ENCODE data around the gene RPS15A.
"Not testable (repeated sequence)": the region's sequence is repeated elsewhere in the genome, so short reads cannot be mapped to it uniquely, and the experiment has no call there.

RPS15A gene

DNA sequence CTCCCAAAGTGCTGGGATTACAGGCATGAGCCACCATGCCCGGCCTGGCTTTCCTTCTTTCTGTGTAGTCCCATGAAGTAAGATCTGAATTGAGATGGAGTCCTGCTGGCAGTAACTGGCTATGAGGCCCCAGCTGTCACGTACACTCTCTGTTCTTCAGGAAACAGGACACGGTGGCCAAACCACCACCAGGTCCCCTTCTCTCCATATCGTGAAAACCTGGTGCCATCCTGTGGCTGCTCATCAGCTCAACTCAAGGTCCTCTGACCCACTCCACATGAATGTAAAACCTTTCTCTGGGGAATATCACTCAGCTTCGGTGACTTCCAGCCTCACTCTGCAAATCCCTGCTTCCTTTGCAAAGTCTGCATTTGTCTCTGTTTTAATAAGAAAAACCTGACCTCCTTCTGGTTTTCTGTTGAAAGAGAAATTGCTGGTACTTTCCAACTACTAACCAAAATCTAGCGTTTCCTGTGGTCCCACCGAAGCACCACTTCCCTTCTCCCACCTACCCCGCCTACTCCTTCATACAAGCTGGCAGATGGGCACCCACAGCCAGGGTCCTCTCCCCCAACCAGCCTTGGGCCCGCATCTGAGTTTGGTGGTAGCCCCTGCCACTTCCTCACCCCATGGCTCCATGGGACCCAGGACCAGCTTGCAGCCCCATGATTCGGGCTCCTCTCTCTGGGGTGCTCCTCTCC lies 32.0 kb downstream of the RPS15A start:
- not testable (repeated sequence) for FAIRE-seq; DNase-seq (ENCODE audit: low spot score)

DNA sequence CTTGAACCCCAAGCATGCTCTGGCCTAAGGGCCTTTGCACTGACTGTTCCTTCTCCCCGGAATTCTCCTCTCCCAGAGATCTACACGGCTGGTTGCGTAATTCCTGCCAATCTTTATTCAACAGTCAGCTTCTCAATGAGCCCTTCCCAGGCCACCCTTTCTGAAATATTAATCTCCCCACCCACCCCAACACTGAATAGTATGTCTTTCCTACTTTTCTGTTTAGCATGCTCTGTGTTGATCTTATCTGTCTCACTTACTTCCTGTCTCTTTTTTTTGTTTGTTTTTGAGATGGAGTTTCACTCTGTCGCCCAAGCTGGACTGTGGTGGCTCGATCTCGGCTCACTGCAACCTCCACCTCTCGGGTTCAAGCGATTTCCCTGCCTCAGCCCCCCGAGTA lies 33.5 kb downstream of the RPS15A start:
- FAIRE-seq; DNase-seq (ENCODE audit: low spot score): not testable (repeated sequence)

- not testable (repeated sequence) for FAIRE-seq; DNase-seq (ENCODE audit: low spot score)
Measured at GRCh38 chr16:18742870-18743269, 47.3 kb downstream of the RPS15A start.

DNA sequence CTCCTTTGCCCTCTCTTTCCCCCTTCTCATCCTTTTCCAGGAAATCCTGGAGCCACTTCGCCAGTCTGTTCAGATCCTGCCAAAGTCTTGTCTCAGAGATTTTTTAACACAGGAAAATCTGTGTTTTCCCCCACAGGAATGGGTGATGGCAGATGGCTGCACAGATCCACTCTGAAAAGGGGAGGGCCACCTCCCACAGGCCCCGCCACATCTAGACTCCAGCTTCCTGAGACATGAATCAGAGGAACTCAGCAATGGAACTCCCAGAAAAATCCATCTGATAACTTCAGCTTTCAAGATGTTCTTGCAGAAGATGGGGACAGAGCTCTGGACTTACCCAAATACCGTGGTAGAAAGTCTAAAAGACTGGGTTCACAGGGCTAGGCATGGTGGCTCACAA lies 50.1 kb downstream of the RPS15A start:
- not testable (repeated sequence) for FAIRE-seq; DNase-seq (ENCODE audit: low spot score)

DNA sequence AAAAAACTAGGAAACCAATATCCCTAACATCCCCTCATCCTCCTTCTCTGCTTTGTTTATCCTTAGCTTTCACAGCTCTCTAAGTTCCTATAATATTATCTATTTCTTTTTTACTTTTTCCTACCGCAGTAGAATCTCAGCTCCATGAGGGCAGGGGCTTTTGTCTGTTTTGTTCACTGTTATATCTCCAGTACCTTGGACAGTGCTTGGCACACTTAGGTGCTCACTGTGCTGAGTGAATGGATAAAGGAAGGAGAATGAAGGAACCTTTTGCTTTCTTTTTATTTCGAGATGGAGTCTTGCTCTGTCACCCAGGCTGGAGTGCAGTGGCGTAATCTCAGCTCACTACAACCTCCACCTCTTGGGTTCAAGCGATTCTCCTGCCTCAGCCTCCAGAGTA lies 51.4 kb downstream of the RPS15A start:
- not testable (repeated sequence) for DNase-seq (ENCODE audit: low spot score); FAIRE-seq

DNA sequence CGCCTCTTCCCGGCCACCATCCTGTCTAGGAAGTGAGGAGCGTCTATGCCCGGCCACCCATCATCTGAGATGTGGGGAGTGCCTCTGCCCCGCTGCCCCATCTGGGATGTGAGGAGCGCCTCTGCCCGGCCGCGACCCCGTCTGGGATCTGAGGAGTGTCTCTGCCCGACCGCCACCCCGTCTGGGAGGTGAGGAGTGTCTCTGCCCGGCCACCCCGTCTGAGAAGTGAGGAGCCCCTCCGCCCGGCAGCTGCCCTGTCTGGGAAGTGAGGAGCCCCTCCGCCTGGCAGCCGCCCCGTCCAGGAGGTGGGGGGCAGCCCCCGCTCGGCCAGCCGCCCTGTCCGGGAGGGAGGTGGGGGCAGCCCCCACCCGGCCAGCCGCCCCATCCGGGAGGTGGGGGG lies 55.9 kb downstream of the RPS15A start:
- FAIRE-seq; DNase-seq (ENCODE audit: low spot score): not testable (repeated sequence)

Data from urothelium cell line (cell line).